GM18511 (cell line): ENCODE measurements around the gene ALLC.
"Not testable (repeated sequence)": the region's sequence is repeated elsewhere in the genome, so short reads cannot be mapped to it uniquely, and the experiment has no call there.

Experiments used
- ATAC-seq: cut with Tn5 transposase; IDR thresholded peaks from one replicate; pipeline ENCODE4 v1.9.1; 2021; ENCODE audit warnings: mild to moderate bottlenecking, moderate library complexity; ENCODE audit not compliant: unreplicated experiment

The ALLC gene

GRCh38 chr2:3626118-3626811 lies 31.7 kb upstream of the ALLC start:
- ATAC-seq = no peak

DNA sequence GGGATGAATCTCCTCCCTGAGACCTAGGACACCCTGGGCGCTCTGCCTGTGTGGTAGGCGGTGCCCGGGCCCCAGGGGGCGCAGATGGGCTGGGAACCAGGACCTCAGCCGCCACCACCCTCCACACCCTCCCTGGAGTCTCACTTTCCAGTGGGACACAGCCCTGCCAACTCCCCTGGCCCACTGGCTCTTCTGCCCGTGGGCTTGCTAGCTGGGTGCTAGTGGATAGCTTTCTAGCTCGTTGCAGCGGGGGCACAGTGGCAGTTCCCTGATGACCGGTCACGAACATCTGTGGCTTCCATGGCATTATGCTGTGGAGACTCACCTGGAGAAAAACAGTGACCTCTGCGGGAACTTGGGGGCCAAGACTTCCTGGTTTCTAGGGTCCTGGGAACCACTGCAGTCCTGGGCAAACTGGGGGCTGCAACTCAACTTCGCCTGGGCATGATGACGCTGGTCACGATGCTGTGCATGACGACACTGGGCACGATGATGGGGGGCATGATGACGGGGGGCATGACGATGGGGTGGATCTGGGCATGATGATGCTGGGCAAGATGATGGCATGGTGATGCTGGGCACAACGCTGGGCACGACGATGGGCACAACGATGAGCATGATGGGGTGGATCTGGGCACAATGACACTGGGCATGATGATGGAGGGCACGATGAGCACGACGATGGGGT lies 31.0 kb upstream of the ALLC start:
- no peak for ATAC-seq

GRCh38 chr2:3627500-3628100 lies 30.4 kb upstream of the ALLC start:
- ATAC-seq = no peak

DNA sequence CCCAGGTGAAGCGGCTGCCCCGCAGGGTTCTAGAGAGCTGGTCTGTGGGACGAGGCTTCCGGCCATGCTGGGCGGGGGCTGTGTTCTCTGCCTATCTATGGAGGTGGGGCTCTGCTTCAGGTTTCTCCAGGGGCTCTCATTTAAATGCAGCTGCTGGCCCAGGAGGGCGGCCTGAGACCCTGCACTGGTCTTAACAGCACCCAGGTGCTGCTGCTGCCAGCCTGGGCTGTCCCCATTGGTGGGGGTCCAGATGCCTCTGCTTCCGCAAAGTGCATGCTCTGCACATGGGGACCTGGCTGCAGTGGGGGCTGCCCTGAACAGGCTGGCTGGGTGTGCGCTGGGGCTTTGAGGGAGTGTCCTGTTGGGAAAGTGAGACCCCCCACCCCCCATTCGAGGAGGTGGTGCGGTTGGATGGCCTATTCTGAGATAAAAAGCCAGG lies 29.7 kb upstream of the ALLC start:
- ATAC-seq = no peak

- ATAC-seq = no peak
These were observed 29.2 kb upstream of the ALLC start for GRCh38 chr2:3628800-3629199.

DNA sequence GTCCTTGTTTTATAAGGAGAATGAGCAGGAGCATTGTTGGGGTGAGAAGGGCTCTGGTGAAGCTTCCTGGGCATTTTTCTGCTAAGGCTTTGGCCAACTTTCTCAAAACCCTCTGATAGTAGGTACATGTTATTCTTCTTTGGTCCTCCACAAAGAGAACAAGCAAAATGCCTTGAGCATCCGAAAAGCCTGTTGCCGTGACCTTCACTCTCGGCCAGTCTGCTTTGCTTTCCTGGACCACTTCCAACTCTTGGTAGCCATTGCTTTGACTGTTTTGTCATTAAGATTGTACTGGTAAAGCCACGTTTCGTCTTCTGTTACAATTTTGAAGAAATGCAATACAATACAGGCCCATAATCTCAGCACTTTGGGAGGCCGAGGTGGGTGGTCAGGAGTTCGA lies 27.4 kb upstream of the ALLC start:
- no peak for ATAC-seq

DNA sequence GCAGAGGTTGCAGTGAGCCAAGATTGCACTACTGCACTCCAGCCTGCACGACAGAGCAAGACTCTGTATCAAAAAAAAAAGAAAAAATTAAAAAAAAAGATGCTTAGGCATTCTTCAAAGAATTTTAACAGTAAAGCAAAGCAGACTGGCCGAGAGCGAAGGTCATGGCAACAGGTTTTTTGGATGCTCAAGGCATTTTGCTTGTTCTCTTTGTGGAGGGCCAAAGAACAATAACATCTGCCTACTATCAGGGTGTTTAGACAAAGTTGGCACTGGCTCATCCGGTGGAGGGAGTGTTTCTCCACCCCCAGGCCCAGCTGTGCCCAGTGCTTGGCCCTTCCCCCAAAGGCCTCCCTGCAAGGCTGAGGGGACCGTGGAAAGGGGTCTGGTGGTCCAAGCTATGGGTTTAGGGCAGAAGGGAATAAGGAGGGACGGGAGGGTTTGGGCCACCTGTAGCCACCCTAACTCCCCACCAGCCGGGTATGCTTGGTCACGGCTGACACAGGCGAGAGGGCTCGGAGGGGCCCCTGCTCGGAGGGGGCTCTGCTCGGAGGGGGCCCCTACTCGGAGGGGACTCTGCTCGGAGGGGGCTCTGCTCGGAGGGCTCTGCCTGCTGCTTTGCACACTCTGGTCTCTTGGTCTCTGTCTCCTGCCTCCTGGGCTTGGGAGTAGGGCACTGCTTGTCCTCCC lies 26.7 kb upstream of the ALLC start:
- no peak for ATAC-seq

- ATAC-seq = no peak
These were observed 25.9 kb upstream of the ALLC start for GRCh38 chr2:3631851-3632659.

GRCh38 chr2:3633089-3633981 lies 24.7 kb upstream of the ALLC start:
- no peak for ATAC-seq

DNA sequence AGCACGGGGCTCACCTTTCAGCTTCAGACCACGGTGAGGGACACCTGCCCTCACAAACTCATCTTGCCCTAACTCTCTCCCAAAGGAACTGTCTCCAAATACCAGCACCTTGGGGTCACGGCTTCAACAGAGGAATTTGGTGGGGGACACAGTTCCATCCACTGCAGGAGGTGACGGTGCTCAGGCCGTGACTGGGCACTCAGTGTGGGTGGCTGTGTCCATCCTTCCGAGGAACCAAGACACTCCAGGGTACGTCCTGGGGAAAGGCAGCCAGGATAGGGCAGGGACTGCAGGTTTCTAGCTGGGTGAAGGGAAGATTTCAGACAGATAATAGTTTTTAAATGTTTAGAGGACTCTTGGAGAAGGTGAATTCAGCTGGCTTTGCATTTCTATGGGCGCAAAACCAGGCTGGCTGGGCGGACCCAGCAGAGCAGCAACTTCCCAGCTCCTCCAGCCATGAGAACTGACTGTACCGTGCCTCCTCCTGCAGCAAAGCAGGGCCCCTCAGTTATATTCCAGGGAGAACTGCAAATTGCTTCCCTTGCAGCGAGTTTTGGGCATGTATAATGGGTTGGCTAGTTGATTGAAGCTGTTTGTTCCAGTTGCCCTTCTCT lies 23.9 kb upstream of the ALLC start:
- no peak for ATAC-seq

DNA sequence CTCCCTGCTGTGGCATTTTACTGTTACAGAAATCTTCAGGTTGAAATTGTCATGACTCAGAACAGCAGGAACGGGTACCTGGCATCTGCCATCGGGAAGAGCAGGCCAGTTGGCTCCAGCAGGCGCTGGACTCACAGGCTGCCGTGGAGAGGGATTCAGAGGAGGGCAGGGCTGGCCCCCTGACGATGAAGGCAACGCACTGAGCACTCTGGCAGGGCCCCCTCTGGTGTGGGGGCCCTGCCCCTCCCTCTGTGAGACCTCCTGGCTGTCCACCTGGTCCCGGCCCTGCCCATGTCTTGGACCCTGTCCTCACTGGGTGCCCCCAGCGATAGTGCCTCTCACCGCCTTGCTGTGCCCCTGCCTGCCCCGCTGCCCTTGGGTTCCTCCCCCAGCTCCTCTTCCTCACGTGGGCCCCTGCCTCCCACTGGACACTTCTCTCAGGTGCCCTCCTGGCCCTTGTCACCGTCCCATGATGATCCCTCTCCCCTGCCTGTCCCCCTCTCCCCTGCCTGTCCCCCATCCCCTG lies 23.3 kb upstream of the ALLC start:
- ATAC-seq = no peak

DNA sequence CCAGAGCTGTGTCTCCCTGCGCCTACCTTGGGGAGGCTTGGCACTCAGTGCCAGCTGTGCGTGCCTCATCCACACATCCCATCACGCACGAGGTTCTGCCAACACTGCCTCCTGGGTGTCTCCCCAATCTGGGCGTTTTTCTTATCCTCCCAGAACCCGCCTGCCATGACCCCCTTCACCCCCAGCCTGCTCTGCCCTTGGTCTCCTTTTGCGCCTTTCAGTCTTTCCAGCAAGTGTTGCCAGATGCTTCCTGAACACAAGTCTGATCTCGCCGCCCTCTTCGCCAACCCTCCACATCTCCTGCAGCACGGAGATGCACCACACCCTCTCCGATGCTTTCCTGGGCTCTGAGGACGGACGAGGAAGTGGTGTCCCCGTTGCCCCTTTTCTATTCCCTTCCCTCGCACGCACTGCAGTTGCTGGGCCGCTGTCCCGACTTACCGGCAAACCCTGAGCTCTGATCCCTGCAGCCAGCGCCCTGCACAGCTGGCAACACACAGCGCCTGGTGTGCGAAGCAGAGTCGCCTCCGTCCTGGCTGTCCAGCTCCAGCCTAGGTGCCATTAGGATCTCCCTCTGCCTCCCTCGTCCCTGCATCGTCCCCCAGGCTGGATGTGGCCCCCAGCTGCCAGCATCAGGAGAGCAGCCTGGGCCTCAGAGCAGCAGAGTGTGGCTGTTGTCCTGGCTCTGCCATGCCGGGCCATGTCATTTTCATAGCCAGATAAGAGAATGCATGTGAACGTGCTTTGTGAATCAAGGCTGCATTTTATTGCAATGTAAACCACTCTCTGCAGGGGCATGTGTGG lies 22.6 kb upstream of the ALLC start:
- no peak for ATAC-seq

- ATAC-seq = not testable (repeated sequence)
These were observed 22.0 kb upstream of the ALLC start for GRCh38 chr2:3635975-3636327.

- no peak for ATAC-seq
These were observed 21.3 kb upstream of the ALLC start for GRCh38 chr2:3636586-3637310.

- no peak for ATAC-seq
These were observed 20.7 kb upstream of the ALLC start for GRCh38 chr2:3637311-3637675.

- ATAC-seq = no peak
These were observed 20.1 kb upstream of the ALLC start for GRCh38 chr2:3637692-3638455.

- ATAC-seq = no peak
These were observed 19.6 kb upstream of the ALLC start for GRCh38 chr2:3638456-3638810.
